ENCODE data around the gene RPL22L1.
"Not testable (repeated sequence)": the region's sequence is repeated elsewhere in the genome, so short reads cannot be mapped to it uniquely, and the experiment has no call there.

RPL22L1 gene

DNA sequence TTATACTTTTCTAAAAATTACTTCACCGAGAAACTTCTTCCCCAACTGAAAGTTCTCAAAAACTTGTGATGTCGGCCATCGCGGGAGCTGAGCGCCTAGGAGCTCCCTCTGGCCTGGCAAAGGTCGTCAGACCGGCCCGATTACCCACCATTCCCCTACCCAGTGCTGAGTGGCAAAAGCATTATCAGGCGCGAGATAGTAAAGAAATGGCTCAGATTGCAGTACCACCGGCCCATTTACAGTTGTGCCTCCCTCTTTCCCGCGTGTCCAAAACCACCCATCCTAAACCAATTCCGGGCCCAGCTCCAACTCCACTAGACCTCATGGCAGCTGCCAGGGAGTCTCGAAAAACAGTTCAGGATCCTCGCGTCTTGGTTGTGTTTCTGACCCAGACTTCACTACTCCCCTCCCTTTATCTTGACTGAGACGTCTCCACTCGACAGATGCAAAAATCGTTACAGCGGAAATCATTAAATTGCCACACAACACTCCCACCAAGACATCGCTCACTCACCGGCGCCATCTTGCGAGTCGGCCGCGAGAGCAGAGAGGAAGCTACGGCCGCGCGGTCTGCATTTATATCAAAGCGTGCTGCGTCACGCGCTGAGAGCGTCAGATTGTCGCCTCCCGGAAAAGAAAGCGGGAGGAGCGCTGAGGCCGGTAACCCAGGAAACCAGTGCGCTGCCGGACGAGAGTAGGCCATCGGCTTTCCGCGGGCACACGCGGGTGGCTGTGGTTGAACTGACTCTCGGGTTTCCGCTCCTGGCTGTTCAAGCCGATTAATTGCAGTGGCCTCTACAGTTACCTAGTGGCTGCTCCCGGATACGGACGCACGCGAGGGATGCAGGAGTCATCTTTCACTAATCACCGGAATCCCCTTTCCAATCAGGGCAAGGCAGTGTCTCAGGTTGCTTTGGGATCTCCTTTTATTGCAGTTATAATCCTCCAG, at the start of gene RPL22L1:
TSS of gene RPL22L1 (minus strand) at position 551 of the 949 bp plus-strand sequence. CDS start at position 523, 28 bp downstream.
- DNase-seq (ENCODE audit: low read depth) = peak; percentile 90

- DNase-seq (ENCODE audit: low read depth) = no peak
These were observed 48.7 kb upstream of the RPL22L1 start for GRCh38 chr3:170918715-170919114.

DNA sequence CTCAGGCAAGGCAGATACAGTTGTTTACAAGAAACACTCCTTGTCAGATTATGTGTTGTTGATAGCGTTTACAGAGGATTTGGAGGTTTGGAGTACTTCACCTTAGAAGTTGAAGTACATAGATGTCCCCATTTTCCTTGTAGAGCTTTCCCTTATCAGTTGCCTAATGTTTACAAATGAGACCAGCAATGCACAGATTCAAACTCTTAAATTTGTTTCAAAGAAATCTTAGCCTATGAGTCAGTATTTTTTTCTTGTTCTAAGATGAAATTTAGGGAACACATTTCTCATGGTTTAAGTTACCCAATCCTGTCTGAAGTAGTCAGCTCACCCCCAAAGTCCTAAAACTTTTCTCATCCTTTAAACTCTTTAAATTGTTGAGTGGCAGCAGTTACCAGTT, 44.7 kb upstream of the RPL22L1 start:
- no peak for DNase-seq (ENCODE audit: low read depth)

DNA sequence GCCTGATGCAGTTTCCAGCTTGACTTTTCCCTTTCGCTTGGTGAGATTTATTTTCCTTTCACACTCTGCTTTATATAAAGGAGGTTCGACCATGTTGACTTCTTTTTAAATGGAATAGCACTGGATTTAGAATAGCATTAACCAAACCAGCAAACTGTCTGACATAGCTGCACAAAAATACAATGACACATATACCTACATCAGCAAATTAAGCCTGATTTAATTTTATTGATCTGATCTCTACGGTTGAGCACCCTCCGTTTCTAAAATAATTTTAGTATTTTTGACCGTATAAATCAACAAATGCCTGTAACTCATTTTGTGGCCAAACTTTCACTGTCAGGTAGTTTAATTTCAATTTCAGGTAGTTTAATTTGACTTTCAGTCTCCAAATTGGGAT, 44.2 kb upstream of the RPL22L1 start:
- no peak for DNase-seq (ENCODE audit: low read depth)

- no peak for DNase-seq (ENCODE audit: low read depth)
These were observed 41.1 kb upstream of the RPL22L1 start for GRCh38 chr3:170911051-170911450.

GRCh38 chr3:170910542-170910941, 40.5 kb upstream of the RPL22L1 start:
- DNase-seq (ENCODE audit: low read depth) = no peak

- no peak for DNase-seq (ENCODE audit: low read depth)
These were observed 39.3 kb upstream of the RPL22L1 start for GRCh38 chr3:170909129-170909903.

DNA sequence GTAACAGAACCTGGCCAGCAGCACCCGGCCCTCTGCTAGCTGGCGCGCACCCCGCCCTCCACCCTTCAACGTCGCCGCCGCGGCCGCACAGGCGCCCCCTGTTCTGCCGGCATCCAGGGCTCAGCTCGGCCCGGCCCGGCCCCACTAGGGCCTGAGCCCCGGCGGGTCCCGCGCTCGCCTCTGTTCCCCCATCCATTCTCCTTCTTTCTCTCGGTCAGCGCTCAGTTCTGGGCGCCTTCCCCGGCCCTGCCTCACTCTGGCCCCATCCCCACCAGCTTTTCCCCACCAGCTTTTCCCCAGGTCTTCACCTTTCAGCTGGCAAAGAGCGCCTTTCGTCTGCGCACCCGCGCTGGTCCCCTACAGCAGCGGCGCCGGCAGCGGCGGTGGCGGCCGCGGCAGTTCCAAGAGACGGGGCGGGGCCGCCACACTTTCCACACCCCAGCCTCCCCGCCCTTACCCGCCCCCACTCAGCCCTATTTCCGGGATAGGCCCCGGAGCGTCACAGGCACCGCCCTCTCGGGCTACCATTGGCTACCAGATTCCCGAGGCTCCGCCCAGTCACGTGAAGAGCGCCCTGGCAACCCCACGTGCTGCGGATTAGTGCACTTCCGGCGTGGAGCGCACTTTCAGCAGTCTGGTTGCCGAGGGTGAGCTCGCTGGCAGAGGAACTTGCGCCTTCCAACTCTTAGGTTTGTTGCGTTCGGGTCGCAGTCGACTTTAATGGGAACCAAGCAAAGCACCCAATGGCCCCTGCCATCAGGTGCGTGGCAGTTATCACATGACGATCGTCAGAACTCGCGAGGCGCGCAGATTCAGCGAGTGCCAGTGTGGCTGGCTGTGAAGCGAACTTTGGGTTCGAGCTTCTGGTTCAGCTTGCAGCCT, 38.5 kb upstream of the RPL22L1 start, which contains the start of gene EIF5A2:
TSS of gene EIF5A2 (minus strand) at position 403 of the 882 bp plus-strand sequence. CDS start 831 bp downstream, outside the sequence.
- DNase-seq (ENCODE audit: low read depth) = peak; percentile 97

- no peak for DNase-seq (ENCODE audit: low read depth)
These were observed 37.7 kb upstream of the RPL22L1 start for GRCh38 chr3:170907637-170908234.

- no peak for DNase-seq (ENCODE audit: low read depth)
These were observed 35.9 kb upstream of the RPL22L1 start for GRCh38 chr3:170905862-170906261.

DNA sequence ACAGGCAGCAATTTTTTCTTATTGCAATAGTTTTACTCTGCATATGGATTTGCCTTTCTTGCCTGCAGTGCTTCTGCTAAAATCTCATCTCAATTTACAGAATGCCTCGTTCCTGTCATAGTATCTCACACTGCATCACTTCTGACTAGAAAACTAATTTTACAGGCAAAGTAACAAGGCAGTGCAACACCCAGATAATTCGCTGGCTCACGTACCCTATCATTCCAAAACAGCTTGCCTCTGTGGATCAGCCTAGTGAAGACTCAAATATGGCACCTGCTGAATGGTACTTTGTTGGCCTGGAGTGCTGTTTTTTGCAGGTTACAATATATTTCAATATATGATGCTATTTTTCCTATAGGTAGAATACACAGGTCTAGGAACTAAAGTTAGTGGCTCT, 33.1 kb upstream of the RPL22L1 start:
- no peak for DNase-seq (ENCODE audit: low read depth)

DNA sequence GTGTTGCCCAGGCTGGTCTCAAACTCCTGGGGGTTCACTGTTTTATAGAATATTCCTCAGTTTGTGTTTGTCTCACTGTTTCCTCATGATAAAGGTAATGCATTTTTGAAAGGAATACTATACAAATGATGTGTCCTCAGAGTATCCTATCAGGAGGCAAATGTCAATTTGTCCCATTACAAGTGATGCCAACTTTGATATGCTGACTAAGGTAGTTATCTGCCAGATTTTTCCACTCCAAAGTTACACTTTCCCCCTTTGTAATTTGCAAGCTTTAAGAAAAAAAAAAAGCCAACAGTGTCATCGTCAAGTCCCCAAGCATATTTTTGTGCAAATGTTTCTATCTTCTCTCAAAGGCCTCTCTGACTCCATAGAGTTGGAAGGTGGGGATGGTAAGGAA, 29.5 kb upstream of the RPL22L1 start:
- DNase-seq (ENCODE audit: low read depth) = no peak

GRCh38 chr3:170897978-170898377, 28.0 kb upstream of the RPL22L1 start:
- DNase-seq (ENCODE audit: low read depth) = no peak

GRCh38 chr3:170897199-170897598, 27.2 kb upstream of the RPL22L1 start:
- DNase-seq (ENCODE audit: low read depth) = not testable (repeated sequence)

DNA sequence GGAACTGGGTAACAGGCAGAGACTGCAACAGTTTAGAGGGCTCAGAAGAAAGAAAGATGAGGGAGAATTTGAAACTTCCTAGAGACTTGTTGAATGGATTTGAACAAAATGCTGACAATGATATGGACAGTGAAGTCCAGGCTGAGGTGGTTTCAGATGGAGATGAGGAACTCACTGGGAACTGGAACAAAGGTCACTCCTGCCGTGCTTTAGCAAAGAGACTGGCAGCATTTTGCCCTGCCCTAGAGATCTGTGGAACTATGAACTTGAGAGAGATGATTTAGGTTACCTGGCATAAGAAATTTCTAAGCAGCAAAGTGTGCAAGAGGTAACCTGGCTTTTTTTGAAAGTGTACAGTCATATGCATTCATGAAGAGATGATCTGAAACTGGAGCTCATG, 26.8 kb upstream of the RPL22L1 start:
- DNase-seq (ENCODE audit: low read depth) = no peak

GRCh38 chr3:170896333-170896732, 26.3 kb upstream of the RPL22L1 start:
- DNase-seq (ENCODE audit: low read depth) = not testable (repeated sequence)

GRCh38 chr3:170893895-170894294, 23.9 kb upstream of the RPL22L1 start:
- no peak for DNase-seq (ENCODE audit: low read depth)

DNA sequence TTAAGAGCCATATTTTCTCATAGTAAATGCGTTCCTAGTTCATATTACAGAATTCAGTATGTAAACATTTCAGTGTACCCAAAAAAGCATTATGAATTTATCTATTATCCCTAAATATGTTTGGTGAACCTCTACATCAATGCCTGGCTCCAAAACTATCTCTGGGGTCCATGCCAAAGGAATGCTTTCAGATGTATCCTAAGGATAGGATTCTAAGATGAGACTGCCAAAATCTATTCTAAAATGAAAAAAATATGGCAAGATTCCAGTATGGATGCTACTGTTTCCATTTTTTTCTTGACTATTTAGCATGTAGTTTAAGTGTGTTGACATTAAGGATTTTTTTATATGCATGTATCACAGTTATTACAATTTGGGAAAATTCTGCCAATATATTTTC, 19.6 kb upstream of the RPL22L1 start:
- no peak for DNase-seq (ENCODE audit: low read depth)

GRCh38 chr3:170889132-170889531, 19.1 kb upstream of the RPL22L1 start:
- no peak for DNase-seq (ENCODE audit: low read depth)

DNA sequence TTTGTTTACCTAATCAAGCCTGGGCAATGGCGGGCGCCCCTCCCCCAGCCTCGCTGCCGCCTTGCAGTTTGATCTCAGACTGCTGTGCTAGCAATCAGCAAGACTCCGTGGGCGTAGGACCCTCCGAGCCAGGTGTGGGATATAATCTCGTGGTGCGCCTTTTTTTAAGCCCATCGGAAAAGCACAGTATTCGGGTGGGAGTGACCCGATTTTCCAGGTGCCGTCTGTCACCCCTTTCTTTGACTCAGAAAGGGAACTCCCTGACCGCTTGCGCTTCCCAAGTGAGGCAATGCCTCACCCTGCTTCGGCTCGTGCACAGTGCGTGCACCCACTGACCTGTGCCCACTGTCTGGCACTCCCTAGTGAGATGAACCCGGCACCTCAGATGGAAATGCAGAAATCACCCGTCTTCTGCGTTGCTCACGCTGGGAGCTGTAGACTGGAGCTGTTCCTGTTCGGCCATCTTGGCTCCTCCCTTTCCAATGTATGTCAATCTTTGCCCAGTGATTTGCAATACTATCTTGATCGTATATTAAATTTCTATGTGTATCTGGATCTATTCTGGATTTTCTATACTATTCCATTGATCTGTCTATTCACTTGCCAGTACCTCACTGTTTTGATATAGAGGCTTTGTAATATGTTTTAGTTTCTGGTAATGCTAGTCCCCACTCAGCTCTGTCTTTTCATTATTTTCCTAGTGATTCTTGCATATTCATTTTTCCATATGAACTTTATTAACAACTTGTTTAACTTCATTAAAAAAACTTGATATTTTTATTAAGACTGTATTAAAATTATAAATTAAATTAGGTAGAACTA, 14.3 kb upstream of the RPL22L1 start:
- not testable (repeated sequence) for DNase-seq (ENCODE audit: low read depth)

Data from stimulated activated CD4-positive, alpha-beta T cell treated with anti-CD3 and anti-CD28 coated beads, Interleukin-2, amount 100 ng/mL, for 4 hours (primary cell).